Tibial artery (tissue), 4 donors: ENCODE measurements around the gene ACAN.

Experiments used
- DNase-seq, 2 donors: peaks; one replicate each; pipeline ENCODE4 v3.0.0-alpha.2; 2019
- H3K27ac ChIP-seq, 2 donors: fragments of 200-600 bp; sonication (generic) in 1 of 2; 1 replicate in 1 of 2; 2 replicates in 1 of 2; pipeline ENCODE4 v1.5.1; 2018 to 2019; ENCODE audit warnings: mild to moderate bottlenecking in 1 of 2
- H3K27me3 ChIP-seq, 2 donors: fragments of 200-600 bp; sonication (generic) in 1 of 2; one replicate each; pipeline versions ENCODE4 v1.5.1 to v1.6.0; 2016 to 2019
- H3K36me3 ChIP-seq, 3 donors: fragments of 200-600 bp; sonication (generic) in 2 of 3; one replicate each; pipeline ENCODE4 v1.5.1; 2016 to 2019; ENCODE audit warnings: mild to moderate bottlenecking in 2 of 3
- H3K4me1 ChIP-seq, 4 donors: fragments of 200-600 bp; sonication (generic) in 2 of 4; 1 replicate in 3 of 4; 2 replicates in 1 of 4; pipeline ENCODE4 v1.5.1; 2016 to 2019
- H3K4me3 ChIP-seq, 2 donors: fragments of 200-600 bp; sonication (generic) in 1 of 2; 1 replicate in 1 of 2; 2 replicates in 1 of 2; pipeline ENCODE4 v1.5.1; 2018 to 2019; ENCODE audit warnings: mild to moderate bottlenecking in 2 of 2
- H3K9me3 ChIP-seq, 3 donors: fragments of 200-600 bp; sonication (generic) in 1 of 3; one replicate each; pipeline ENCODE4 v1.5.1; 2016 to 2019
- intact Hi-C: fragments of 100-400 bp; cut with DNase I; formaldehyde crosslinking; loops from one replicate; pipeline ENCODE4 v1.15.0; 2023; ENCODE audit warnings: low total_unique reads
- TF ChIP-seq, protein P1 (sequence below), 2 experiments: fragments of 200-600 bp in 1 of 2; fragments of 450-650 bp in 1 of 2; IDR thresholded peaks; one replicate each; pipeline ENCODE4 v1.5.1; 2017 to 2019; ENCODE audit warnings: antibody characterized with exemption in 2 of 2, mild to moderate bottlenecking in 1 of 2, moderate library complexity in 1 of 2

ACAN gene

DNA sequence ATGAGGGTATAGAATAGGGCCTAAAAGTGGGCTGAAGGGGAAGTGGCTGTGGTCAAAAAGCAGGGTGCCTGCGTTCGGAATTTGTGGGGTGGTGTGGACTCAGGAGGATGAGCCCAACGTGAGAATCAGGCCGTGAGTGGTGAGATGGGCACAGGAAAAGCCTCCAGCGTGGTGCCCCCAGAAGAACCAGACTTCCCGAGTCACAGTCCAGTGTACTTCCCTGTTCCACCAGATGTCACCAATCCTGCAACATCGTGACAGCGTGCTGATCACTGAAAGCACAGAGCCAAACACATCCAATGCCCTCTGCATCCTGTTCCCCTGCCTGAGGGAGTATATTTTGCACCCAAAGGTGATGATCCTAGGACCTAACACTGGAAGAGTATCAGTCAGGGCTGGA is 20.8 kb upstream of the ACAN start:
- Histone ChIP-seq H3K27ac (no peak overlapping the region), H3K9me3 (no peaks in the 10 kb centered on the region), H3K4me3 (no peak overlapping the region), H3K27me3 (no peaks in the 10 kb centered on the region), H3K36me3 (no peaks in the 10 kb centered on the region), H3K4me1 (no peaks in the 10 kb centered on the region)
- TF ChIP-seq, protein P1, sequence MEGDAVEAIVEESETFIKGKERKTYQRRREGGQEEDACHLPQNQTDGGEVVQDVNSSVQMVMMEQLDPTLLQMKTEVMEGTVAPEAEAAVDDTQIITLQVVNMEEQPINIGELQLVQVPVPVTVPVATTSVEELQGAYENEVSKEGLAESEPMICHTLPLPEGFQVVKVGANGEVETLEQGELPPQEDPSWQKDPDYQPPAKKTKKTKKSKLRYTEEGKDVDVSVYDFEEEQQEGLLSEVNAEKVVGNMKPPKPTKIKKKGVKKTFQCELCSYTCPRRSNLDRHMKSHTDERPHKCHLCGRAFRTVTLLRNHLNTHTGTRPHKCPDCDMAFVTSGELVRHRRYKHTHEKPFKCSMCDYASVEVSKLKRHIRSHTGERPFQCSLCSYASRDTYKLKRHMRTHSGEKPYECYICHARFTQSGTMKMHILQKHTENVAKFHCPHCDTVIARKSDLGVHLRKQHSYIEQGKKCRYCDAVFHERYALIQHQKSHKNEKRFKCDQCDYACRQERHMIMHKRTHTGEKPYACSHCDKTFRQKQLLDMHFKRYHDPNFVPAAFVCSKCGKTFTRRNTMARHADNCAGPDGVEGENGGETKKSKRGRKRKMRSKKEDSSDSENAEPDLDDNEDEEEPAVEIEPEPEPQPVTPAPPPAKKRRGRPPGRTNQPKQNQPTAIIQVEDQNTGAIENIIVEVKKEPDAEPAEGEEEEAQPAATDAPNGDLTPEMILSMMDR (IDR thresholded peaks at IDR 0.05): no peak
- DNase-seq: no peak
- intact Hi-C loops: no loop called here

- Histone ChIP-seq H3K4me3 (no peak overlapping the region), H3K9me3 (no peaks in the 10 kb centered on the region), H3K27ac (no peak overlapping the region), H3K27me3 (no peaks in the 10 kb centered on the region), H3K4me1 (peaks cover 0 to 3% (median 0%) of the 10 kb centered on the region in 4 donors), H3K36me3 (no peaks in the 10 kb centered on the region)
- no peak for DNase-seq
- TF ChIP-seq, protein P1 (IDR thresholded peaks at IDR 0.05): no peak
- intact Hi-C loops: no loop called here
Observed at GRCh38 chr15:88785217-88785616, 18.0 kb upstream of the ACAN start.

DNA sequence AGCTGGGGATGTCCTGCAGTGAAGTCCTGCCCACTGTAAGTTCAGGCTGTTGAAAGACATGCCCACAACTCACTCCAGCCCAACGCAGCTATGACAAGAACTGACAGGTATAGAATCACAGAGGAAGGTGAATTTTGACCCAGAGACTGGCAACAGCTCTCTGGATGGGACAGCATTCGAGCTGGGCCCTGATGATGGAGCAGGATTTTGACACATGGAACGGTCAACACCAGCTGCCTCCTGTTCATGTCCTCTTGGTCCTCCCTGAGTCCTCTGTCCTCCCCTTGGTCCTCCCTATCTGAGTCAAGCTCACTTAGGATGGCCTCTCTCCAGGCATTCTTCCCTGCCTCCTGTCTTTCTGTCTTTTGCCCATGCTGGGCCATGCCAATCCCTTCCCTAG is 15.2 kb upstream of the ACAN start:
- TF ChIP-seq, protein P1 (IDR thresholded peaks at IDR 0.05): no peak
- no peak for DNase-seq
- no peaks in the 10 kb centered on the region for H3K9me3 ChIP-seq
- no peak overlapping the region for H3K4me3 ChIP-seq
- intact Hi-C loops: no loop called here
- H3K4me1 ChIP-seq: peaks cover 0 to 17% (median 0%) of the 10 kb centered on the region in 4 donors
- no peaks in the 10 kb centered on the region for H3K36me3 ChIP-seq
- H3K27ac ChIP-seq: no peak overlapping the region
- H3K27me3 ChIP-seq: no peaks in the 10 kb centered on the region

GRCh38 chr15:88788816-88789215 is 14.4 kb upstream of the ACAN start:
- Histone ChIP-seq H3K4me1 (peaks cover 0 to 21% (median 0%) of the 10 kb centered on the region in 4 donors), H3K36me3 (no peaks in the 10 kb centered on the region), H3K4me3 (no peak overlapping the region), H3K27ac (no peak overlapping the region), H3K9me3 (no peaks in the 10 kb centered on the region), H3K27me3 (no peaks in the 10 kb centered on the region)
- intact Hi-C loops: no loop called here
- TF ChIP-seq, protein P1 (IDR thresholded peaks at IDR 0.05): no peak
- peak in 1 of 2 donors; percentile 66 for DNase-seq

GRCh38 chr15:88790486-88790885 is 12.8 kb upstream of the ACAN start:
- H3K4me3 ChIP-seq: no peak overlapping the region
- no peaks in the 10 kb centered on the region for H3K36me3 ChIP-seq
- TF ChIP-seq, protein P1 (IDR thresholded peaks at IDR 0.05): no peak
- no peaks in the 10 kb centered on the region for H3K9me3 ChIP-seq
- intact Hi-C loops: no loop called here
- peaks cover 0 to 21% (median 0%) of the 10 kb centered on the region in 4 donors for H3K4me1 ChIP-seq
- DNase-seq: peak in 1 of 2 donors; percentile 24
- no peaks in the 10 kb centered on the region for H3K27me3 ChIP-seq
- H3K27ac ChIP-seq: no peak overlapping the region

DNA sequence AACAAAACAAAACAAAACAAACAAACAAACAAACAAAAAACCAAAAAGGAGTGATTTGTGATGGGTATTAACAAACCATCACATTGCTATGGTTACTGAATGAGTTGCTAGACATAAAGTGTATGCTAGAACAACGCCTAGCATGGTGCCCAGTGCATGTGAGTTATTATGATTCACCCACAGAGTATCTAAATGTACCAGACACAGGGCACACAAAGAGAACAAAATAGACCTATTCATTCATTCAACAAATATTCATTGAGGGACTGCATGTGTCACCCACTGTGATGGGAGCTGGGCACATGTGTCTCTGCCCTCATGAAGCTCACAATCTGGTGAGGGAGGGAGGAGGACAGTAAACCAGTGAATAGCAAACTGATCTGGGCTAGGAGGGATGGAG is 11.6 kb upstream of the ACAN start:
- no peak overlapping the region for H3K27ac ChIP-seq
- H3K9me3 ChIP-seq: no peaks in the 10 kb centered on the region
- no peaks in the 10 kb centered on the region for H3K36me3 ChIP-seq
- peaks cover 0 to 21% (median 0%) of the 10 kb centered on the region in 4 donors for H3K4me1 ChIP-seq
- intact Hi-C loops: no loop called here
- no peaks in the 10 kb centered on the region for H3K27me3 ChIP-seq
- TF ChIP-seq, protein P1 (IDR thresholded peaks at IDR 0.05): no peak
- DNase-seq: no peak
- no peak overlapping the region for H3K4me3 ChIP-seq
